HepG2 (cell line): ENCODE measurements around the gene DLL3. TPM values are rescaled to one million over a fixed set of nuclear protein-coding genes. Genes with fewer than 3 reads are reported as not detected.

Source experiments
- NR2F2 ChIP-seq: IDR thresholded peaks from 2 replicates; pipeline ENCODE4 v1.6.1; 2012; ENCODE audit warnings: low read depth, inconsistent platforms, borderline replicate concordance
- PHF21A ChIP-seq: sonication (generic); formaldehyde crosslinking; IDR thresholded peaks from 2 replicates; pipeline ENCODE4 v1.5.0; 2020; ENCODE audit warnings: mild to moderate bottlenecking, missing genetic modification reagents
- RELA ChIP-seq: sonication (generic); formaldehyde crosslinking; IDR thresholded peaks from 2 replicates; pipeline ENCODE4 v1.4.0; 2020; ENCODE audit warnings: missing genetic modification reagents
- SNAI1 ChIP-seq: sonication (generic); formaldehyde crosslinking; IDR thresholded peaks from 2 replicates; pipeline ENCODE4 v1.5.0; 2020; ENCODE audit warnings: mild to moderate bottlenecking, missing genetic modification reagents, borderline replicate concordance
- SRSF1 ChIP-seq: fragments of 200-400 bp; formaldehyde crosslinking; optimal IDR thresholded peaks from 2 replicates; pipeline ENCODE3; 2017; ENCODE audit warnings: mild to moderate bottlenecking, low read depth, low read length, moderate library complexity
- ZEB1 ChIP-seq: IDR thresholded peaks from 2 replicates; pipeline ENCODE4 v1.6.1; 2012; ENCODE audit warnings: mild to moderate bottlenecking, low read depth, inconsistent platforms; ENCODE audit not compliant: insufficient replicate concordance
- ZNF33A ChIP-seq: sonication (generic); formaldehyde crosslinking; IDR thresholded peaks from 2 replicates; pipeline ENCODE4 v1.5.1; 2020; ENCODE audit warnings: missing genetic modification reagents, mild to moderate bottlenecking, moderate library complexity, borderline replicate concordance
- ZNF563 ChIP-seq: sonication (generic); formaldehyde crosslinking; IDR thresholded peaks from 2 replicates; pipeline ENCODE4 v1.8.0; 2022; ENCODE audit warnings: mild to moderate bottlenecking, moderate library complexity, missing genetic modification reagents
- ZNF790 ChIP-seq: sonication (generic); formaldehyde crosslinking; IDR thresholded peaks from 2 replicates; pipeline ENCODE4 v1.8.0; 2022; ENCODE audit warnings: missing genetic modification reagents, mild to moderate bottlenecking, borderline replicate concordance
- polyA plus RNA-seq, 8 experiments: library from polyadenylated mRNA; depleted of rRNA in 3 of 8; stranded (reverse) in 7 of 8; unstranded in 1 of 8; fragments of >200 nt; fragmentation: Illumina TruSeq in 4 of 8; extraction: Trizol in 4 of 8; gene quantifications; 2 replicates each; pipeline versions ENCODE4 v1.2.1 to v1.2.3, GENCODE V29; 2011 to 2016; ENCODE audit warnings: low read depth in 4 of 8, missing spikeins in 1 of 8, mixed read lengths in 1 of 8; ENCODE audit not compliant: insufficient read depth in 1 of 8
- total RNA-seq, 5 experiments: library from RNA; depleted of rRNA; stranded (reverse); fragments of >200 nt; fragmentation: Illumina TruSeq; extraction: Trizol; gene quantifications; 2 replicates each; pipeline ENCODE4 v1.2.3, GENCODE V29; 2016; ENCODE audit warnings: low read depth in 1 of 5
- TF ChIP-seq, protein P1 (sequence below): sonication (generic); formaldehyde crosslinking; IDR thresholded peaks from 2 replicates; pipeline ENCODE4 v1.4.0; 2020; ENCODE audit warnings: mild to moderate bottlenecking, missing genetic modification reagents
- TF ChIP-seq, protein P2 (sequence below): sonication (generic); formaldehyde crosslinking; IDR thresholded peaks from 2 replicates; pipeline ENCODE4 v1.4.0; 2020; ENCODE audit warnings: missing genetic modification reagents
- TF ChIP-seq, protein P3 (sequence below): sonication (generic); formaldehyde crosslinking; IDR thresholded peaks from one replicate; pipeline ENCODE4 v1.5.1; 2020; ENCODE audit warnings: mild to moderate bottlenecking, missing genetic modification reagents; ENCODE audit errors: not compliant biosample characterization
- TF ChIP-seq, protein P4 (sequence below): sonication (generic); formaldehyde crosslinking; IDR thresholded peaks from 2 replicates; pipeline ENCODE4 v1.4.0; 2020; ENCODE audit warnings: missing genetic modification reagents

Gene DLL3
- total and polyA plus RNA-seq, 2 of the 13 experiments (the other 11 are each of a cell fraction or from before 2014, with no cell fraction given) = 0.35 to 0.55 TPM

DNA sequence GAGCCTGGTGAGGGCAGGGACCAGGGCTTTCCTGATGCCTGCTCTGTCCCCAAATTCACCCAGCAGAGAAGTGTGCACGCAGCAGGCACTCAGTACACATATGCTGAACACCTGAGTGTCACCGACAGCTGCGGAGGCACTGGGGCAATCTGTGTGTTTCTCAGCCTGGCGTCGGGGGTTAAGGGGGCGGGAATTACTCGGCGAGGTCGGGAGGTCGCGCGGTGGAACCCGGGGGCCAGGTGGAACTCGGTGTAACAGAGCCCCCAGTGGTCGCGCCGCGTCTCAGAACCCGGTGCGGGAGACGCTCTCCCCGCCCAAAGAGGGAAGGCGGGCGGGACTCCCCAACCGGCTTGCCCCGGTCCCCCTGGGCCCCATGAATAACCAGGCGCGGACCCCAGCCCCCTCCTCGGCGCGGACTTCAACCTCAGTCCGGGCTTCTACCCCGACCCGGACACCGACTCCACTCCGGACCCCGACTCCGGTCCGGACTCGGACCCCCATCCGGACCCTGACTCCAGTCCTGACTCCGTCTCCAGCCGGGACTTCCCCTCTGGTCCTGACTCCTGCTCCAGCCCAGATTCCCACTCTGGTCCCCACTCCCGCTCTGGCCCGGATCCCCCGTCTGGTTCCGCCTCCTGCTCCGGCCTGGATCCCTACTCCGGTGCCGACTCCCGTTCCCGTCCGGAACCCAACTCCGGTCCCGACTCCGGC is 16.2 kb downstream of the DLL3 start, which contains the start of gene SELENOV (continued):
- TF ChIP-seq, protein P1, sequence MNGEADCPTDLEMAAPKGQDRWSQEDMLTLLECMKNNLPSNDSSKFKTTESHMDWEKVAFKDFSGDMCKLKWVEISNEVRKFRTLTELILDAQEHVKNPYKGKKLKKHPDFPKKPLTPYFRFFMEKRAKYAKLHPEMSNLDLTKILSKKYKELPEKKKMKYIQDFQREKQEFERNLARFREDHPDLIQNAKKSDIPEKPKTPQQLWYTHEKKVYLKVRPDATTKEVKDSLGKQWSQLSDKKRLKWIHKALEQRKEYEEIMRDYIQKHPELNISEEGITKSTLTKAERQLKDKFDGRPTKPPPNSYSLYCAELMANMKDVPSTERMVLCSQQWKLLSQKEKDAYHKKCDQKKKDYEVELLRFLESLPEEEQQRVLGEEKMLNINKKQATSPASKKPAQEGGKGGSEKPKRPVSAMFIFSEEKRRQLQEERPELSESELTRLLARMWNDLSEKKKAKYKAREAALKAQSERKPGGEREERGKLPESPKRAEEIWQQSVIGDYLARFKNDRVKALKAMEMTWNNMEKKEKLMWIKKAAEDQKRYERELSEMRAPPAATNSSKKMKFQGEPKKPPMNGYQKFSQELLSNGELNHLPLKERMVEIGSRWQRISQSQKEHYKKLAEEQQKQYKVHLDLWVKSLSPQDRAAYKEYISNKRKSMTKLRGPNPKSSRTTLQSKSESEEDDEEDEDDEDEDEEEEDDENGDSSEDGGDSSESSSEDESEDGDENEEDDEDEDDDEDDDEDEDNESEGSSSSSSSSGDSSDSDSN = 0 out of 2 replicates have a peak, but pooled peaks have one; percentile 60
- TF ChIP-seq ZNF790 (no peak), ZNF33A (no peak), ZNF563 (peak; percentile 46; the same call in 1 of the 2 replicates), NR2F2 (peak; percentile 32; the same call in 1 of the 2 replicates), RELA (CRISPR knock-in tag) (no peak), SNAI1 (CRISPR knock-in tag) (0 out of 2 replicates have a peak, but pooled peaks have one; percentile 22), PHF21A (peak; percentile 53; the same call in 1 of the 2 replicates), SRSF1 (peak; percentile 47), ZEB1 (no peak)
- TF ChIP-seq, protein P2, sequence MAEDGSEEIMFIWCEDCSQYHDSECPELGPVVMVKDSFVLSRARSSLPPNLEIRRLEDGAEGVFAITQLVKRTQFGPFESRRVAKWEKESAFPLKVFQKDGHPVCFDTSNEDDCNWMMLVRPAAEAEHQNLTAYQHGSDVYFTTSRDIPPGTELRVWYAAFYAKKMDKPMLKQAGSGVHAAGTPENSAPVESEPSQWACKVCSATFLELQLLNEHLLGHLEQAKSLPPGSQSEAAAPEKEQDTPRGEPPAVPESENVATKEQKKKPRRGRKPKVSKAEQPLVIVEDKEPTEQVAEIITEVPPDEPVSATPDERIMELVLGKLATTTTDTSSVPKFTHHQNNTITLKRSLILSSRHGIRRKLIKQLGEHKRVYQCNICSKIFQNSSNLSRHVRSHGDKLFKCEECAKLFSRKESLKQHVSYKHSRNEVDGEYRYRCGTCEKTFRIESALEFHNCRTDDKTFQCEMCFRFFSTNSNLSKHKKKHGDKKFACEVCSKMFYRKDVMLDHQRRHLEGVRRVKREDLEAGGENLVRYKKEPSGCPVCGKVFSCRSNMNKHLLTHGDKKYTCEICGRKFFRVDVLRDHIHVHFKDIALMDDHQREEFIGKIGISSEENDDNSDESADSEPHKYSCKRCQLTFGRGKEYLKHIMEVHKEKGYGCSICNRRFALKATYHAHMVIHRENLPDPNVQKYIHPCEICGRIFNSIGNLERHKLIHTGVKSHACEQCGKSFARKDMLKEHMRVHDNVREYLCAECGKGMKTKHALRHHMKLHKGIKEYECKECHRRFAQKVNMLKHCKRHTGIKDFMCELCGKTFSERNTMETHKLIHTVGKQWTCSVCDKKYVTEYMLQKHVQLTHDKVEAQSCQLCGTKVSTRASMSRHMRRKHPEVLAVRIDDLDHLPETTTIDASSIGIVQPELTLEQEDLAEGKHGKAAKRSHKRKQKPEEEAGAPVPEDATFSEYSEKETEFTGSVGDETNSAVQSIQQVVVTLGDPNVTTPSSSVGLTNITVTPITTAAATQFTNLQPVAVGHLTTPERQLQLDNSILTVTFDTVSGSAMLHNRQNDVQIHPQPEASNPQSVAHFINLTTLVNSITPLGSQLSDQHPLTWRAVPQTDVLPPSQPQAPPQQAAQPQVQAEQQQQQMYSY (CRISPR knock-in tag) = peak; percentile 98
- TF ChIP-seq, protein P3, sequence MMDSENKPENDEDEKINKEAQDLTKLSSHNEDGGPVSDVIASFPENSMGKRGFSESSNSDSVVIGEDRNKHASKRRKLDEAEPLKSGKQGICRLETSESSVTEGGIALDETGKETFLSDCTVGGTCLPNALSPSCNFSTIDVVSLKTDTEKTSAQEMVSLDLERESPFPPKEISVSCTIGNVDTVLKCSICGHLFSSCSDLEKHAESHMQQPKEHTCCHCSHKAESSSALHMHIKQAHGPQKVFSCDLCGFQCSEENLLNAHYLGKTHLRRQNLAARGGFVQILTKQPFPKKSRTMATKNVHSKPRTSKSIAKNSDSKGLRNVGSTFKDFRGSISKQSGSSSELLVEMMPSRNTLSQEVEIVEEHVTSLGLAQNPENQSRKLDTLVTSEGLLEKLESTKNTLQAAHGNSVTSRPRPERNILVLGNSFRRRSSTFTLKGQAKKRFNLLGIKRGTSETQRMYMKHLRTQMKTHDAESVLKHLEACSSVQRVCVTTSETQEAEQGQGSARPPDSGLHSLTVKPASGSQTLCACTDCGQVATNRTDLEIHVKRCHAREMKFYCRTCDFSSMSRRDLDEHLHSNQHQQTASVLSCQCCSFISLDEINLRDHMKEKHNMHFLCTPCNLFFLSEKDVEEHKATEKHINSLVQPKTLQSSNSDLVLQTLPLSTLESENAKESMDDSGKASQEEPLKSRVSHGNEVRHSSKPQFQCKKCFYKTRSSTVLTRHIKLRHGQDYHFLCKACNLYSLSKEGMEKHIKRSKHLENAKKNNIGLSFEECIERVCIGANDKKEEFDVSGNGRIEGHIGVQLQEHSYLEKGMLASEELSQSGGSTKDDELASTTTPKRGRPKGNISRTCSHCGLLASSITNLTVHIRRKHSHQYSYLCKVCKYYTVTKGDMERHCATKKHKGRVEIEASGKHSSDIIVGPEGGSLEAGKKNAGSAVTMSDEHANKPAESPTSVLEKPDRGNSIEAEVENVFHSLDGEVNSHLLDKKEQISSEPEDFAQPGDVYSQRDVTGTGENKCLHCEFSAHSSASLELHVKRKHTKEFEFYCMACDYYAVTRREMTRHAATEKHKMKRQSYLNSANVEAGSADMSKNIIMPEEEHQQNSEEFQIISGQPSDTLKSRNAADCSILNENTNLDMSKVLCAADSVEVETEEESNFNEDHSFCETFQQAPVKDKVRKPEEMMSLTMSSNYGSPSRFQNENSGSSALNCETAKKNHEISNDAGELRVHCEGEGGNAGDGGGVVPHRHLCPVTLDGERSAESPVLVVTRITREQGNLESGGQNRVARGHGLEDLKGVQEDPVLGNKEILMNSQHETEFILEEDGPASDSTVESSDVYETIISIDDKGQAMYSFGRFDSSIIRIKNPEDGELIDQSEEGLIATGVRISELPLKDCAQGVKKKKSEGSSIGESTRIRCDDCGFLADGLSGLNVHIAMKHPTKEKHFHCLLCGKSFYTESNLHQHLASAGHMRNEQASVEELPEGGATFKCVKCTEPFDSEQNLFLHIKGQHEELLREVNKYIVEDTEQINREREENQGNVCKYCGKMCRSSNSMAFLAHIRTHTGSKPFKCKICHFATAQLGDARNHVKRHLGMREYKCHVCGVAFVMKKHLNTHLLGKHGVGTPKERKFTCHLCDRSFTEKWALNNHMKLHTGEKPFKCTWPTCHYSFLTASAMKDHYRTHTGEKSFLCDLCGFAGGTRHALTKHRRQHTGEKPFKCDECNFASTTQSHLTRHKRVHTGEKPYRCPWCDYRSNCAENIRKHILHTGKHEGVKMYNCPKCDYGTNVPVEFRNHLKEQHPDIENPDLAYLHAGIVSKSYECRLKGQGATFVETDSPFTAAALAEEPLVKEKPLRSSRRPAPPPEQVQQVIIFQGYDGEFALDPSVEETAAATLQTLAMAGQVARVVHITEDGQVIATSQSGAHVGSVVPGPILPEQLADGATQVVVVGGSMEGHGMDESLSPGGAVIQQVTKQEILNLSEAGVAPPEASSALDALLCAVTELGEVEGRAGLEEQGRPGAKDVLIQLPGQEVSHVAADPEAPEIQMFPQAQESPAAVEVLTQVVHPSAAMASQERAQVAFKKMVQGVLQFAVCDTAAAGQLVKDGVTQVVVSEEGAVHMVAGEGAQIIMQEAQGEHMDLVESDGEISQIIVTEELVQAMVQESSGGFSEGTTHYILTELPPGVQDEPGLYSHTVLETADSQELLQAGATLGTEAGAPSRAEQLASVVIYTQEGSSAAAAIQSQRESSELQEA (CRISPR knock-in tag) = no peak
- TF ChIP-seq, protein P4, sequence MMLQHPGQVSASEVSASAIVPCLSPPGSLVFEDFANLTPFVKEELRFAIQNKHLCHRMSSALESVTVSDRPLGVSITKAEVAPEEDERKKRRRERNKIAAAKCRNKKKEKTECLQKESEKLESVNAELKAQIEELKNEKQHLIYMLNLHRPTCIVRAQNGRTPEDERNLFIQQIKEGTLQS (CRISPR knock-in tag) = no peak
